ENCODE measurements around the gene AK1. TPM values are rescaled to one million over a fixed set of nuclear protein-coding genes. Genes with fewer than 3 reads are reported as not detected.

Gene AK1
- total RNA-seq, 1 donor from 2014 or later = 20.4 TPM

DNA sequence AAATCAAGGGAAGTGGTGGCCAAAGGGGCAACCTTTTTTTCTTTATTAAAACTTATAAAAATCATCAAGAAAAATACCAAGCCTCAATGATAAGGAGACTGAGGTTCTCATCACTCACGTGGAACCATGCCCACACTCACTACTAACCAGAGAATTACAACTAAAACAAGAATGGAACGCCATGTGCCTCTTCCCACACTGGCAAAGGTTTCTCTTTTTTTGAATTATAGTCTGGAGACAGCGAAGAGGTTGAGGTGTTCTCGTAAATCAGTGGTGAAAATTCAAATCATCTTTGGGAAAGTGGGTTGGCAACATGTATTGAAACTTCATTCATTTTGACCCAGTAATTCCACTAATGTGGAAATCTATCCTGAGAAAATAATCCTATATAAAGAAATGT lies 55.4 kb downstream of the AK1 start:
- DNase-seq (ENCODE audit: low read depth in 2 of 2) = no peak

DNA sequence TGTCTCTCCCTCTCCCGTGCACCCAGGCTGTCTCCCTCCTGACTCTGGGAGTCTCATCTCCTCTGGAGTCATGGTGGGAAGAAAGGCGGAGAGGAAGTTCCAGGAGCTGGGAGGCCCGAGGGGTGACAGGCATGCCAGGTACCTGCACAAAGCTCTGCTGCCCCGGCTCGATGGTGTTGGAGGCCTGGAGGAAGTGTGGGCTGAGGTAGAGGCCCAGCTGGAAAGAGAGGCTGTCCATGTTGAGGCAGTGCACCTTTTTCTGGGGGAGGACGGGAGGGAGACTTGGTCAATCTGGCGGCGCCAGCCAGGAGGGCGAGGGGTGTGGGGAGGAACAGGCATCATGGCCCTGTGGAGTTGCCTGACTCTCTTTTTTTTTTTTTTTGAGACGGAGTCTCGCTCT lies 58.9 kb downstream of the AK1 start:
- DNase-seq (ENCODE audit: low read depth in 2 of 2) = no peak

DNA sequence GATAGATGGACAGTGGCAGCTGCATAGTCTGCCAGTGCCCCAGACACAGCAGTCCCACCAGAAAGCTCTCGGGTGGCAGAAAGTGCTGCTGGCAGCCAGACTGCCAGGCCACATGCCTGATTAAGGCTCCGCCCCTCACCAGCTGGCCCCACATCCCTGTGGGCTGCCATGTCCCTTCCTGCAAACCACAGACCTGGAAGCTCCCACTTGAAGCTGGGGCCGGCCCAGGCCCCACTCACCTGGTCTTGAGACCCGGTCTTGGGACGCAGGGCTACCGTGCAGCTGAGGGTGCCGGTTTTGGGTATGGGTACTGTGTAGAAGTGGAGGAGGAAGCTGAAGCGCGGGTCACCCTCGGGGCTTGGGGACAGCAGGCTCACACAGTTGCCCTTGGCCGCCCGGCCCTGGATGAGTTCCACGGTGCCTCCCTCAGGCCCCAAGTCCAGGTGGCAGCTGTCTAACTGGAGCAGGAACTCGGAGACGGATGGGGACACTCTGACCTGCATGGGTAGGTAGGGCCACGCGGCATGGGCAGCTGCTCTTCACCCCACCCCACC lies 59.5 kb downstream of the AK1 start:
- DNase-seq (ENCODE audit: low read depth in 2 of 2) = no peak

DNA sequence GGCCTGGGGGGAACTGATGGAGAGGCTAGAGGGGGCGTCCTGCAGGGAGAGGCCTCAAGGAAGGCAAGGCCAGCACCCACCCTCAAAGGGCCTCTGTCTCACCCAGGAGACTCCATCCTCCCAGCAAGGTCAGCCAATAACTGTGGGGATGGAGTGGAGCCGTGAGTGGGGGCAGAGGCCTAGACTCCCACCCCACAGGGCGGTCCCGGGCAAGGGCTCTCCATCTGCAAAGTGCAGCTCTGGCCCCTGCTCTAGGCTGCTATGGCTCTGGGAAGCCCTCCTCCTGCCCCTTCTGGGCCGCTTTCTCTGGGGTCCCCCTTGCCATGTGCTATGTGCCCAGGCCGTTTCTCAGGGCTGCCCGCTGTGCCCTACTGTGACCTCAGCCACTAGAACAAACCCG lies 60.7 kb downstream of the AK1 start:
- no peak for DNase-seq (ENCODE audit: low read depth in 2 of 2)

Other genes with a start within 250 kb of the AK1 start
- gene CFAP157, start 170.7 kb downstream of the AK1 start, total RNA-seq = under 0.01 TPM in 1 of 2 replicates, not detected in the other
- 20.6 and 23.2 TPM in 2 replicates for gene PTRH1, start 162.0 kb downstream of the AK1 start, total RNA-seq
- not detected in 2 replicates for gene TTC16, start 161.6 kb downstream of the AK1 start, total RNA-seq
- gene TOR2A, start 142.4 kb downstream of the AK1 start, total RNA-seq = 5.3 and 7.6 TPM in 2 replicates
- gene SH2D3C, start 99.0 kb downstream of the AK1 start, total RNA-seq = 61.5 and 100 TPM in 2 replicates
- gene CDK9, start 91.6 kb downstream of the AK1 start, total RNA-seq = 75.0 and 93.9 TPM in 2 replicates
- 60.3 and 64.5 TPM in 2 replicates for gene FPGS, start 74.8 kb downstream of the AK1 start, total RNA-seq
- 30.0 and 91.3 TPM in 2 replicates for gene ENG, start 23.0 kb downstream of the AK1 start, total RNA-seq
- gene ST6GALNAC6, start 21.9 kb upstream of the AK1 start, total RNA-seq = 23.4 and 35.7 TPM in 2 replicates
- gene ST6GALNAC4, start 39.4 kb upstream of the AK1 start, total RNA-seq = 27.3 and 32.2 TPM in 2 replicates
- 0.39 and 1.0 TPM in 2 replicates for gene PIP5KL1, start 53.1 kb upstream of the AK1 start, total RNA-seq
- 8.9 and 17.7 TPM in 2 replicates for gene DPM2, start 60.2 kb upstream of the AK1 start, total RNA-seq
- 15.0 and 60.1 TPM in 2 replicates for gene EEIG1, start 103.3 kb upstream of the AK1 start, total RNA-seq
- 9.1 and 10.2 TPM in 2 replicates for gene NAIF1, start 189.6 kb upstream of the AK1 start, total RNA-seq
- 25.8 and 45.6 TPM in 2 replicates for gene SLC25A25, start 190.6 kb upstream of the AK1 start, total RNA-seq

Data from dermis microvascular lymphatic vessel endothelial cell (primary cell).